D341Med (cell line): ENCODE results near the gene OGFOD3.
"Not testable (repeated sequence)": the region's sequence is repeated elsewhere in the genome, so short reads cannot be mapped to it uniquely, and the experiment has no call there.

Experiments used
- DNase-seq: peaks from one replicate; pipeline ENCODE4 v3.0.0; 2012; ENCODE audit warnings: low spot score

Gene OGFOD3

GRCh38 chr17:82386881-82387704 lies 31.3 kb downstream of the OGFOD3 start:
- DNase-seq = no peak

GRCh38 chr17:82386255-82386831 lies 32.0 kb downstream of the OGFOD3 start:
- DNase-seq = no peak

DNA sequence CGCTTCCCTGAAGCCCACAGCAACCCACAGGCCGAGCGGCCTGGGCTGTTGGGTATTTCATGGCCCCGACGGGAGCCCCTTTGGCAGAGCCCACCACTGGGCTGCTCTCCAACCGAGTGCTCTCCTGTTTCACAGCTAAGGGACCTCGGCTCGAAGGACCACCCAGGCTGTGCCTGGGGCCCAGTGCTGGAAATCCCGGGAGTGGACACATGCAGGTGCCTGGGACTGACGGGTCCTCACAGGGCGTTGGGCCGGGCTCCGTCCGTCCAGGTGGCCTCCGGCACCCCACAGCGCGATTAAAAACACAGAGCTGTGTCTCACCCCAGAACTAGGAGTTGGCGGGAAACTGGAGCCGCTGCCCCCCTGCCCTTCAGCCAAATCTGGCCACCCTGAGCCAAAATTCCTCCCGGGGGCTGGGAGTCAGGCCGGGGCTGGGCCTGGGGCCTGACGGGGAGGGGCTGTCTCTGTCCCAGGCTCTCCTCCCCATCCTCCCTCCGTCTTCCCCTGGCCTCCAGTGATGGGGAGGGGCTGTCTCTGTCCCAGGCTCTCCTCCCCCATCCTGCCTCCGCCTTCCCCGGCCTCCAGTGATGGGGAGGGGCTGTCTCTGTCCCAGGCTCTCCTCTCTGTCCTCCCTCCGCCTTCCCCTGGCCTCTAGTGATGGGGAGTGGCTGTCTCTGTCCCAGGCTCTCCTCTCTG lies 32.7 kb downstream of the OGFOD3 start:
- no peak for DNase-seq

DNA sequence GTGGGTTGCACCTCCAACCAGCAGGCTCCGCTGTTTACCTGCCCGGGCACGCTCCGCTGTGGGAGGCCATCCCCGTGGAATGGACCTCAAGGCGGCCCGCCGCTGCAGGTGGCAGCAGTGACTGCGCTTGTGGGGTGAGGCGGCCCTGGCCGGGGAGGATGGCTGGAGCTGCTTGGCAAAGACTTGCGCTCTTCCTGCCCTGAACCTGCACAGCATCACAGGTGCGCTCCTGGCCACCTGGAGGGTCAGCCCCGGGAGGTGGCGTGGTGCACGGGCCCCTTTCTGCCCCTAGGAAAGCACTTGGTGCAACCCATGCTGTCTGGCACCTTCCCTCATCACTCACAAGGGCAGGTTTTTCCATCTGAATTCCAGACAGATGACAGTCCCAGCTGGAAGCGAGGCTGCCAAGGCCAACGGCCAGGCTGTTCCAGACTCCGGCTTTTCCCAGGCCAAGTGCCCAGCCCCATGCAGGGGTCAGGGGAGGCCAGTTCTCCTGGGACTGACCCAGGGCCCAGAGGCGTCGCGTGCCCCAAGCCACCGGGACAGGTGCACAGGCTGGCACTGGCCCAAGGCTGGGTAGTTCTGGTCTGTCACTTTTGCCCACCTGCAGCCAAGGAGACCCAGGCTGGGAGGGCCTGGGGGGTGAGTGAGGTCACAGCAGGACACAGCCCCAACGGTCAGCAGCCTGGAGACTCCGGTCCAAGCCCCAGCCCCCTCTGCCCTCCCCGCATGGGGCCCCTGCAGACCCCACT lies 33.5 kb downstream of the OGFOD3 start:
- no peak for DNase-seq

GRCh38 chr17:82384051-82384729 lies 34.2 kb downstream of the OGFOD3 start:
- no peak for DNase-seq

DNA sequence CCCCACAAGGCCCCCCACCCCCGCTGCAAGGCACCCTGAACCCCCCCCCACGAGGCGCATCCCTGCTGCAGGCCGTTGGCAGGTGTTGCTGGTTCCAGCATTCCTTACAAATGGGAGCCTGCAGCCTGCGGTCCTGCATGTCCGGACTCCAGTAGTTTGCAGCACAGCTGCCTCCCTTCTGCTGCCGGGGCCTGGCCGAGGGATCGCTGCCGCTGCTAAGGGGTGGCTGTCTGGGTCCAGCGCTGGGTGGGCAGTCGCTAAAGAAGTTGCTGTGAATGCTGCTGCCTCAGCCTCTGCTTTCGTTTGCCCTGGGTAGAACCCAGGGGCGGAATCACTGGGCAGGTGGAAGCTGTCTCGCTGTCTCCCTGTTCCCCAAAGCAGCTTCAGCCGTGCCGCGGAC lies 35.0 kb downstream of the OGFOD3 start:
- DNase-seq = no peak

DNA sequence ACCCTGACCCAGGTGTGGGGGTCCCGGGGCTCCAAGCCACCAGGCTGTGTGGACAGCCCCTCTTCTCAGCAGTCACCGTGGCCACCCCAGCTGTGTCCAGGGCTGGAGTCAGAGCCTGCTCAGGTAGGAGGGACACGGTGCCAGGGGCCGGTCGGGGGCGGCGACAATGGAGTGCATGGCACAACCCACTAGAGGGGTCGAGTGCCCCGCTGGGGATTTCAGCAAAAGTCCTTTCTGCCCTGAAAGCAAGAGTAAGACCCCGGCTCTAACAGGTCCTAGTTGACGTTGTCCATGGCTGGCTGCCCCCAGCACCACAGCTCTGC lies 35.5 kb downstream of the OGFOD3 start:
- DNase-seq = no peak

GRCh38 chr17:82382220-82382932 lies 36.0 kb downstream of the OGFOD3 start:
- not testable (repeated sequence) for DNase-seq

- not testable (repeated sequence) for DNase-seq
These were observed 36.7 kb downstream of the OGFOD3 start for GRCh38 chr17:82381703-82382009.

- DNase-seq = no peak
These were observed 37.3 kb downstream of the OGFOD3 start for GRCh38 chr17:82380860-82381702.

DNA sequence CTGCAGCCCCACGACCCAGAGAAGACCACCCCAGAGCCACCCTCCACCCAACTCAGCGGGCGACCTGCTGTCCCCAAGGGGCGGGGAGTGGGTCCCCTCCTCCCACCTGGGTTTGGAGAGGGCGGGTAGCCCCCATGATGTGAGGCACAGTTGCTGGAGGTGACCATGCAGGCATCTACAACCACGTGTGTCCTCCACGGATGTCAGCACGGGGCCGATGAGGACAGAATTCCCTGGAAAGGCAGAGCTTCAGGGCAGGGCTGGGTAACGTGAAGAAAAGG lies 39.7 kb downstream of the OGFOD3 start:
- DNase-seq = no peak

DNA sequence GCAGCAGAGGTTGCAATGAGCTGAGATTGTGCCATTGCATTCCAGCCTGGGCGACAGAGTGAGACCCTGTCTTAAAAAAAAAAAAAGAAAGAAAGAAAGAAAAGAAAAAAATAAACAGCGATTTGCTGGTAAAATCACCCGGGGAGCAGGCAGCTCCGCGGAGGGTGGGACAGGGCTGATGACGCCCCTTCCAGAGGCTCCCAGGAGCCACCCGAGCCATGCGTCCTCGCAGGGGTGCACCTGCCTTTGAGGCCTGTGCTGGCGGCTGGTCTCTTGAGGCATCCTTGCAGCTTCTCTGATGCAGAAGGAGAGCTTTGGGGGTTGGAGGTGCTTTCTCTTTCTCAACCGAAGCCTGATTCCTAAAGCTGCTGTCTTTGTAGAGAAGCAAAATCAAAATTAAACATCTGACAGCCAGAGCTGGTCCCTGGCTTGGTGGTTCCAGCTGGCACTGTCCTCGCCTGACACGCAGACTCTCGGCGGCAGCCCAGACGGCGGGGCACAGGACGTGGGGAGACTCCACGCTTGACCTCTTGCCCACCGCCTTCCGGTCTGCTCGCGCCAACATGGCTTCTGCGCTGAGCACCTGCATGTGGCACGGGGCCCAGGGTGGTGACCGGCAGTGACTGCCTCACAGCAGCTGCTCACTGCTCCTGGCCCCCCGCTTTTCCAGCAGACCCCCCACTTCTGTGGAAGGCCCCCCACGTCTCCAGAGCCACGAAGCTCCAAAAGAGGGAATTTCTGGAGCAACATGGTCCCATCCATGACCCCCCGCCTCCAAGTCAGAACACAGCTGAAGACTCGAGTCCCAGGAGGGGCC lies 40.3 kb downstream of the OGFOD3 start:
- no peak for DNase-seq

GRCh38 chr17:82377294-82377693 lies 41.1 kb downstream of the OGFOD3 start:
- DNase-seq = not testable (repeated sequence)

- DNase-seq = no peak
These were observed 42.2 kb downstream of the OGFOD3 start for GRCh38 chr17:82376042-82376730.

GRCh38 chr17:82375359-82376041 lies 42.9 kb downstream of the OGFOD3 start:
- no peak for DNase-seq

DNA sequence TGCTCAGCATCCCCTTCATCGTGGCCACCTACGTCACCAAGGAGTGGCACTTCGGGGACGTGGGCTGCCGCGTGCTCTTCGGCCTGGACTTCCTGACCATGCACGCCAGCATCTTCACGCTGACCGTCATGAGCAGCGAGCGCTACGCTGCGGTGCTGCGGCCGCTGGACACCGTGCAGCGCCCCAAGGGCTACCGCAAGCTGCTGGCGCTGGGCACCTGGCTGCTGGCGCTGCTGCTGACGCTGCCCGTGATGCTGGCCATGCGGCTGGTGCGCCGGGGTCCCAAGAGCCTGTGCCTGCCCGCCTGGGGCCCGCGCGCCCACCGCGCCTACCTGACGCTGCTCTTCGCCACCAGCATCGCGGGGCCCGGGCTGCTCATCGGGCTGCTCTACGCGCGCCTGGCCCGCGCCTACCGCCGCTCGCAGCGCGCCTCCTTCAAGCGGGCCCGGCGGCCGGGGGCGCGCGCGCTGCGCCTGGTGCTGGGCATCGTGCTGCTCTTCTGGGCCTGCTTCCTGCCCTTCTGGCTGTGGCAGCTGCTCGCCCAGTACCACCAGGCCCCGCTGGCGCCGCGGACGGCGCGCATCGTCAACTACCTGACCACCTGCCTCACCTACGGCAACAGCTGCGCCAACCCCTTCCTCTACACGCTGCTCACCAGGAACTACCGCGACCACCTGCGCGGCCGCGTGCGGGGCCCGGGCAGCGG lies 43.6 kb downstream of the OGFOD3 start:
- DNase-seq = no peak

GRCh38 chr17:82373731-82374625 lies 44.4 kb downstream of the OGFOD3 start:
- DNase-seq = no peak
